ENCODE data around the gene SEC14L5.

Gene SEC14L5

GRCh38 chr16:5016967-5017677, 59.0 kb downstream of the SEC14L5 start:
- no peak for DNase-seq

- DNase-seq: no peak
These were observed 59.5 kb downstream of the SEC14L5 start for GRCh38 chr16:5017678-5017969.

- DNase-seq: no peak
These were observed 60.7 kb downstream of the SEC14L5 start for GRCh38 chr16:5018793-5019192.

- no peak for DNase-seq
These were observed 61.6 kb downstream of the SEC14L5 start for GRCh38 chr16:5019775-5020174.

GRCh38 chr16:5020551-5020950, 62.4 kb downstream of the SEC14L5 start:
- DNase-seq: no peak

GRCh38 chr16:5022521-5022920, 64.4 kb downstream of the SEC14L5 start:
- no peak for DNase-seq

GRCh38 chr16:5024632-5025031, 66.5 kb downstream of the SEC14L5 start:
- DNase-seq: no peak

- DNase-seq: no peak
These were observed 67.1 kb downstream of the SEC14L5 start for GRCh38 chr16:5025171-5025632.

GRCh38 chr16:5026664-5027063, 68.5 kb downstream of the SEC14L5 start:
- no peak for DNase-seq

- DNase-seq: no peak
These were observed 69.0 kb downstream of the SEC14L5 start for GRCh38 chr16:5027086-5027485.

GRCh38 chr16:5027575-5028235, 69.6 kb downstream of the SEC14L5 start:
- DNase-seq: no peak

GRCh38 chr16:5028950-5029475, 70.9 kb downstream of the SEC14L5 start:
- no peak for DNase-seq

- no peak for DNase-seq
These were observed 72.2 kb downstream of the SEC14L5 start for GRCh38 chr16:5030251-5030870.

GRCh38 chr16:5031601-5032000, 73.5 kb downstream of the SEC14L5 start:
- DNase-seq: no peak

- DNase-seq: no peak
These were observed 74.6 kb downstream of the SEC14L5 start for GRCh38 chr16:5032748-5033167.

- DNase-seq: peak; percentile 82 to 85
These were observed 75.4 kb downstream of the SEC14L5 start, which contains the start of gene NAGPA for GRCh38 chr16:5033256-5034166. NAGPA (minus strand) TSS chr16:5033935; CDS start chr16:5033914, 21 bp downstream.

- DNase-seq: no peak
These were observed 76.0 kb downstream of the SEC14L5 start for GRCh38 chr16:5034167-5034523.

- DNase-seq: no peak
These were observed 77.7 kb downstream of the SEC14L5 start for GRCh38 chr16:5035909-5036227.

GRCh38 chr16:5036228-5037156, 78.4 kb downstream of the SEC14L5 start:
- no peak for DNase-seq

GRCh38 chr16:5040451-5040850, 82.3 kb downstream of the SEC14L5 start:
- DNase-seq: no peak

- DNase-seq: no peak
These were observed 83.5 kb downstream of the SEC14L5 start for GRCh38 chr16:5041600-5042133.
